Measurements from ENCODE around the gene CCDC69. TPM values are rescaled to one million over a fixed set of nuclear protein-coding genes. Genes with fewer than 3 reads are reported as not detected.
"Not testable (repeated sequence)": the region's sequence is repeated elsewhere in the genome, so short reads cannot be mapped to it uniquely, and the experiment has no call there.

CCDC69 gene
- total RNA-seq, 1 donor from 2014 or later, result 0.07 TPM

DNA sequence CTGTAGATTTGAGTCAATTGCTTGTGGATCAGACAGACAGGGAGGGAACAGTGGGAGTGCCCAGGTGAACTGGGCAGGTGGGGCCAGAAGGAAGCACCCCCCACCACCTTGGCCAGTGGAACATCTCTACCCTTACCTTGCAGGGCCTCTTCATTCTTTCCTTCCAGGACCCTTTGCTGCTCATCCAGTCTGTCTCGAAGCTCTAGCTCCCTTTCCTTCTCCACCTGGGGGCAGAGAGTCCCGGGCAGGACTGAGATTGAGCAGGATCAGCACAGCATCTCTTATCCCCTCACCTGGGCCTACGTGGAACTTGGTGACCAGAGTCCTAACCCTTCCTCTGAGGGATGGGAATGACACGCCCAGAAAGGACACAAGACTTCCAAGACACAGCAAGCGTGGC is 25.0 kb downstream of the CCDC69 start:
- TF ChIP-seq EZH2 (IDR thresholded peaks at IDR 0.05) (no peak), EZH2phosphoT487 (IDR thresholded peaks at IDR 0.05) (no peak)
- TF ChIP-seq, protein P1, sequence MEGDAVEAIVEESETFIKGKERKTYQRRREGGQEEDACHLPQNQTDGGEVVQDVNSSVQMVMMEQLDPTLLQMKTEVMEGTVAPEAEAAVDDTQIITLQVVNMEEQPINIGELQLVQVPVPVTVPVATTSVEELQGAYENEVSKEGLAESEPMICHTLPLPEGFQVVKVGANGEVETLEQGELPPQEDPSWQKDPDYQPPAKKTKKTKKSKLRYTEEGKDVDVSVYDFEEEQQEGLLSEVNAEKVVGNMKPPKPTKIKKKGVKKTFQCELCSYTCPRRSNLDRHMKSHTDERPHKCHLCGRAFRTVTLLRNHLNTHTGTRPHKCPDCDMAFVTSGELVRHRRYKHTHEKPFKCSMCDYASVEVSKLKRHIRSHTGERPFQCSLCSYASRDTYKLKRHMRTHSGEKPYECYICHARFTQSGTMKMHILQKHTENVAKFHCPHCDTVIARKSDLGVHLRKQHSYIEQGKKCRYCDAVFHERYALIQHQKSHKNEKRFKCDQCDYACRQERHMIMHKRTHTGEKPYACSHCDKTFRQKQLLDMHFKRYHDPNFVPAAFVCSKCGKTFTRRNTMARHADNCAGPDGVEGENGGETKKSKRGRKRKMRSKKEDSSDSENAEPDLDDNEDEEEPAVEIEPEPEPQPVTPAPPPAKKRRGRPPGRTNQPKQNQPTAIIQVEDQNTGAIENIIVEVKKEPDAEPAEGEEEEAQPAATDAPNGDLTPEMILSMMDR (IDR thresholded peaks at IDR 0.05), result no peak
- H3K9ac ChIP-seq, result no peak overlapping the region
- no peak overlapping the region for H3K4me3 ChIP-seq
- no peak overlapping the region for H2AFZ ChIP-seq (replicated peaks)
- H3K9me3 Mint-ChIP-seq, result peaks cover 3% of the 10 kb centered on the region
- DNase-seq (ENCODE audit: low spot score), result no peak
- H3K4me1 Mint-ChIP-seq, result no peaks in the 10 kb centered on the region
- H3K4me3 Mint-ChIP-seq, result no peak overlapping the region
- no peaks in the 10 kb centered on the region for H3K79me2 ChIP-seq (ENCODE audit: low read depth)
- H4K20me1 ChIP-seq (ENCODE audit: low read depth), result no peaks in the 10 kb centered on the region
- no peak overlapping the region for H3K27ac Mint-ChIP-seq
- H3K27me3 ChIP-seq, result no peaks in the 10 kb centered on the region
- H3K27me3 Mint-ChIP-seq (ENCODE audit: insufficient read depth, low read depth), result peaks cover 7% of the 10 kb centered on the region
- no peaks in the 10 kb centered on the region for H3K36me3 Mint-ChIP-seq
- H3K4me1 ChIP-seq, result peaks cover 4% of the 10 kb centered on the region
- no peaks in the 10 kb centered on the region for H3K36me3 ChIP-seq
- H3K4me2 ChIP-seq, result no peak overlapping the region
- H3F3A ChIP-seq (ENCODE audit: low read depth), result no peaks in the 10 kb centered on the region
- H3K27ac ChIP-seq, result no peak overlapping the region
- no peaks in the 10 kb centered on the region for H3K9me3 ChIP-seq (ENCODE audit: low read depth)

DNA sequence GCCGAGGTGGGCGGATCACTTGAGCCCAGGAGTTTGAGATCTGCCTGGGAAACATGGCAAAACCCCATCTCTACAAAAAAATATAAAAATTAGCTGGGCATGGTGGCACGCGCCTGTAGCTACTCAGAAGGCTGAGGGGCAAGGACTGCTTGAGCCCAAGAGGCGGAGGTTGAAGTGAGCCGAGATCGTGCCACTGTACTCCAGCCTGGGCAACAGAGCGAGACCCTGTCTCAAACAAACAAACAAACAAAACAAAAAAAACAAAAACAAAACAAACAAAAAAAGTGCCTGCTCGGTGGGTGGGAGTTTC is 26.6 kb downstream of the CCDC69 start:
- not testable (repeated sequence) for H3K79me2 ChIP-seq (ENCODE audit: low read depth); DNase-seq (ENCODE audit: low spot score); H3K4me3 Mint-ChIP-seq; H3K4me3 ChIP-seq; H3K27ac ChIP-seq; H3K4me1 Mint-ChIP-seq; H3K36me3 Mint-ChIP-seq; H3K9ac ChIP-seq; H3K36me3 ChIP-seq; H2AFZ ChIP-seq (replicated peaks); H3F3A ChIP-seq (ENCODE audit: low read depth); H4K20me1 ChIP-seq (ENCODE audit: low read depth); H3K9me3 Mint-ChIP-seq; H3K27me3 Mint-ChIP-seq (ENCODE audit: insufficient read depth, low read depth); H3K27me3 ChIP-seq; H3K4me2 ChIP-seq; H3K9me3 ChIP-seq (ENCODE audit: low read depth); H3K27ac Mint-ChIP-seq; H3K4me1 ChIP-seq

GRCh38 chr5:151196556-151197290 is 27.2 kb downstream of the CCDC69 start:
- no peaks in the 10 kb centered on the region for H3K36me3 ChIP-seq
- peaks cover 4% of the 10 kb centered on the region for H3K27me3 Mint-ChIP-seq (ENCODE audit: insufficient read depth, low read depth)
- no peaks in the 10 kb centered on the region for H3K4me1 Mint-ChIP-seq
- TF ChIP-seq EZH2 (IDR thresholded peaks at IDR 0.05) (no peak), EZH2phosphoT487 (IDR thresholded peaks at IDR 0.05) (no peak)
- TF ChIP-seq, protein P1 (IDR thresholded peaks at IDR 0.05), result no peak
- no peak for DNase-seq (ENCODE audit: low spot score)
- no peak overlapping the region for H3K27ac ChIP-seq
- peaks cover 4% of the 10 kb centered on the region for H3K4me1 ChIP-seq
- H3K9me3 ChIP-seq (ENCODE audit: low read depth), result no peaks in the 10 kb centered on the region
- H3K9me3 Mint-ChIP-seq, result peaks cover 8% of the 10 kb centered on the region
- H3F3A ChIP-seq (ENCODE audit: low read depth), result no peaks in the 10 kb centered on the region
- H3K79me2 ChIP-seq (ENCODE audit: low read depth), result no peaks in the 10 kb centered on the region
- H3K4me3 ChIP-seq, result no peak overlapping the region
- no peak overlapping the region for H3K27ac Mint-ChIP-seq
- H3K9ac ChIP-seq, result no peak overlapping the region
- no peaks in the 10 kb centered on the region for H3K36me3 Mint-ChIP-seq
- no peaks in the 10 kb centered on the region for H4K20me1 ChIP-seq (ENCODE audit: low read depth)
- H3K4me2 ChIP-seq, result no peak overlapping the region
- no peak overlapping the region for H3K4me3 Mint-ChIP-seq
- H3K27me3 ChIP-seq, result no peaks in the 10 kb centered on the region
- no peak overlapping the region for H2AFZ ChIP-seq (replicated peaks)

GRCh38 chr5:151195622-151196021 is 28.3 kb downstream of the CCDC69 start:
- DNase-seq (ENCODE audit: low spot score), result no peak
- Mint-ChIP-seq H3K4me3 (no peak overlapping the region), H3K36me3 (no peaks in the 10 kb centered on the region), H3K27ac (no peak overlapping the region), H3K4me1 (no peaks in the 10 kb centered on the region), H3K27me3 (ENCODE audit: insufficient read depth, low read depth) (peaks cover 4% of the 10 kb centered on the region), H3K9me3 (peaks cover 14% of the 10 kb centered on the region)
- no peak overlapping the region for H3K4me2 ChIP-seq
- no peak overlapping the region for H3K4me3 ChIP-seq
- no peaks in the 10 kb centered on the region for H3F3A ChIP-seq (ENCODE audit: low read depth)
- H2AFZ ChIP-seq (replicated peaks), result no peak overlapping the region
- H3K9ac ChIP-seq, result no peak overlapping the region
- H3K36me3 ChIP-seq, result no peaks in the 10 kb centered on the region
- no peaks in the 10 kb centered on the region for H3K27me3 ChIP-seq
- no peaks in the 10 kb centered on the region for H3K4me1 ChIP-seq
- TF ChIP-seq, protein P1 (IDR thresholded peaks at IDR 0.05), result no peak
- TF ChIP-seq EZH2phosphoT487 (IDR thresholded peaks at IDR 0.05) (no peak), EZH2 (IDR thresholded peaks at IDR 0.05) (no peak)
- no peaks in the 10 kb centered on the region for H3K9me3 ChIP-seq (ENCODE audit: low read depth)
- no peak overlapping the region for H3K27ac ChIP-seq
- H4K20me1 ChIP-seq (ENCODE audit: low read depth), result no peaks in the 10 kb centered on the region
- no peaks in the 10 kb centered on the region for H3K79me2 ChIP-seq (ENCODE audit: low read depth)

Measured in neural progenitor cell (in vitro differentiated cells).